ENCODE results near the gene KRTAP12-4.
"Not testable (repeated sequence)": the region's sequence is repeated elsewhere in the genome, so short reads cannot be mapped to it uniquely, and the experiment has no call there.

The KRTAP12-4 gene

DNA sequence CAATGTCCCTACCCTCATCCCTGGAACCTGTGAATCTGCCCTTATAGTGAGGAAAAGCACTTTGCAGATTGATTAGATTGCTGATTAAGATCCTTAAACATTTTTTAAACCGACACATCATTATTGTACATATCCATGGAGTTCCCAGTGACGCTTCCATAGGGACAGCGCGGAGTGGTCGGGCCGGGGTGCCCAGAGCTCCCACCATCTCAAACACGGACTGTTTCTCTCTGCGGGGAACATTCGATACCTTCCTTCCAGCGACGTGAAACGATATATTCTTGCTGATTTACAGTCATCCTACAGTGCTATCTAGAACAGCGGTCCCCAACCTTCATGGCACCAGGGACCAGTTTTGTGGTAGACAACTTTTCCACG, 46.6 kb upstream of the KRTAP12-4 start:
- DNase-seq (ENCODE audit: extremely low read depth, insufficient read length), result no peak
- TF ChIP-seq, protein P1, sequence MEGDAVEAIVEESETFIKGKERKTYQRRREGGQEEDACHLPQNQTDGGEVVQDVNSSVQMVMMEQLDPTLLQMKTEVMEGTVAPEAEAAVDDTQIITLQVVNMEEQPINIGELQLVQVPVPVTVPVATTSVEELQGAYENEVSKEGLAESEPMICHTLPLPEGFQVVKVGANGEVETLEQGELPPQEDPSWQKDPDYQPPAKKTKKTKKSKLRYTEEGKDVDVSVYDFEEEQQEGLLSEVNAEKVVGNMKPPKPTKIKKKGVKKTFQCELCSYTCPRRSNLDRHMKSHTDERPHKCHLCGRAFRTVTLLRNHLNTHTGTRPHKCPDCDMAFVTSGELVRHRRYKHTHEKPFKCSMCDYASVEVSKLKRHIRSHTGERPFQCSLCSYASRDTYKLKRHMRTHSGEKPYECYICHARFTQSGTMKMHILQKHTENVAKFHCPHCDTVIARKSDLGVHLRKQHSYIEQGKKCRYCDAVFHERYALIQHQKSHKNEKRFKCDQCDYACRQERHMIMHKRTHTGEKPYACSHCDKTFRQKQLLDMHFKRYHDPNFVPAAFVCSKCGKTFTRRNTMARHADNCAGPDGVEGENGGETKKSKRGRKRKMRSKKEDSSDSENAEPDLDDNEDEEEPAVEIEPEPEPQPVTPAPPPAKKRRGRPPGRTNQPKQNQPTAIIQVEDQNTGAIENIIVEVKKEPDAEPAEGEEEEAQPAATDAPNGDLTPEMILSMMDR (IDR thresholded peaks at IDR 0.05; ENCODE audit: insufficient read depth, low read length, poor library complexity, severe bottlenecking), result no peak
- Histone ChIP-seq H3K36me3 (ENCODE audit: control insufficient read depth, insufficient read depth, low read length) (no peaks in the 10 kb centered on the region), H3K27me3 (replicated peaks; ENCODE audit: control insufficient read depth, insufficient read depth, low read length) (peaks cover 3% of the 10 kb centered on the region; the same call in 1 of the 2 replicates), H3K4me3 (replicated peaks; ENCODE audit: low read depth, low read length) (no peak overlapping the region)

DNA sequence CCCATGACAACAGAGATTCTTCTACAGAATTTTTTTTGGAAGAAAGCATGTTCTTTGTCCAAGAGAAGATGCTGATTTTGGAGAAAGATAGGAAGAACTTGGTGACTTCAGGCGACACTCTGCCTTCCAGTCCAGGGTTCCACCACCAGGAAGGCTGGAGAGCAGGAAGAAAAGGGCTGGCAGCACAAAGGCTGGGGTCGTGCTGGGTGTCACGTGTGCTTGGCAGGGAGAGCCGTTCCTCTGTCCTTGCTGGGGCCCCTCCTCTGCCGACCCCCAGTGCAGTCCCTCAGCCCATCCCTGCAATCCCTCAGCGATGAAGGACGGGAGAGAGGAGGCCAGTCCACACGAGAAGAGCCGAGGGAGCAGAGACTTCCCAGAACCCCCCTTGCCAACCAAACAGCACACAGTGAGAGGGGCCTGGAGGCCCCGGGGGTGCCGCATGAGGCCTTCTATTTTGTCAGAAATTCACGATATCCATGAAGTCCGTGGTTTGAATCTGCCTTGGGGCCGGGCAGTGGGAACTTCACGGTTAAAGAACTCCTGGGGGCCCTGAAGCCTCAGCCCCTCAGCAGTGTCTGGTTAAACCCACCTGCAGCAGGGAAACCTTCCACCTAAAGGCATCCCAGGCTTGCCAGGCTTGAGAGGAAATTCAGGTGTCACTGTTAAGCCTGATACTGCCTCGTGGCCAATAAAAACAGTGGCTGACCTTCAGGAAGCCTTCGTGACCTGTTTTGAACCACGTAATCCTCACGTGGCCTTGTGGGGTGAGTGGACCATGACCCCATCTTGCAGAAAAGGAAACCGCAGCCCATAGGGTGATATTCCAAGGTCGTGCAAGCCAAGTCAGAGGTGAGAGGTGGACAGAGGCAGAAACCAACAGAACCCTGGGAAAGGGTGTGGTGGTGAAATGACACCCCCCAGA, 45.9 kb upstream of the KRTAP12-4 start:
- TF ChIP-seq, protein P1 (IDR thresholded peaks at IDR 0.05; ENCODE audit: insufficient read depth, low read length, poor library complexity, severe bottlenecking), result no peak
- no peak overlapping the region for H3K4me3 ChIP-seq (replicated peaks; ENCODE audit: low read depth, low read length)
- no peaks in the 10 kb centered on the region for H3K36me3 ChIP-seq (ENCODE audit: control insufficient read depth, insufficient read depth, low read length)
- DNase-seq (ENCODE audit: extremely low read depth, insufficient read length), result no peak
- peaks cover 3% of the 10 kb centered on the region; the same call in 1 of the 2 replicates for H3K27me3 ChIP-seq (replicated peaks; ENCODE audit: control insufficient read depth, insufficient read depth, low read length)

DNA sequence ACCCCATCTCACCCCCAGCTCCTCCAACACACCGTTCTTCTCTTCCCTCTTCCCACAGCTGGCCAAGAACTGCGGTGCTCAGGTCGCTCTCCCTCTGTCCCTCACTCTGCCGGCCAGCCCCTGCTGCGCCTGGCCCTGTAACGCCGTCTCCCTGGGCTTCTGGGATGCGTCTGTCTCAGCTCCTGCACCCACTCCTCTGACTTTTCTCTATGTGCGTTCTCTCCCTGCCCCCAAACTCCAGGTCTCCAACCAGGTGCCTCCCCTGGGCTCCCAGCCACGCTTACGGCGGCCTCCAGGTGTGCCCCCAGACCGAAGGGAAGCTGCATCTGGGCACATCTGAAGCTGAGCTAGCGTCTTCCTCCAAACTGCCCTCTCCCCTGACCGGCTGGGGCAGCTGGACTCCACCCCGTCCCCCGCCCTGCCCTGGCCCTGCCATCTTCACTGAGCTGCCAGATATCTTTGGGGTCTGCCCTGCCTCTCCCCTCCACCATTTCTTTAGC, 45.1 kb upstream of the KRTAP12-4 start:
- H3K36me3 ChIP-seq (ENCODE audit: control insufficient read depth, insufficient read depth, low read length), result no peaks in the 10 kb centered on the region
- H3K4me3 ChIP-seq (replicated peaks; ENCODE audit: low read depth, low read length), result no peak overlapping the region
- TF ChIP-seq, protein P1 (IDR thresholded peaks at IDR 0.05; ENCODE audit: insufficient read depth, low read length, poor library complexity, severe bottlenecking), result no peak
- no peak for DNase-seq (ENCODE audit: extremely low read depth, insufficient read length)
- H3K27me3 ChIP-seq (replicated peaks; ENCODE audit: control insufficient read depth, insufficient read depth, low read length), result peaks cover 3% of the 10 kb centered on the region; the same call in 1 of the 2 replicates

DNA sequence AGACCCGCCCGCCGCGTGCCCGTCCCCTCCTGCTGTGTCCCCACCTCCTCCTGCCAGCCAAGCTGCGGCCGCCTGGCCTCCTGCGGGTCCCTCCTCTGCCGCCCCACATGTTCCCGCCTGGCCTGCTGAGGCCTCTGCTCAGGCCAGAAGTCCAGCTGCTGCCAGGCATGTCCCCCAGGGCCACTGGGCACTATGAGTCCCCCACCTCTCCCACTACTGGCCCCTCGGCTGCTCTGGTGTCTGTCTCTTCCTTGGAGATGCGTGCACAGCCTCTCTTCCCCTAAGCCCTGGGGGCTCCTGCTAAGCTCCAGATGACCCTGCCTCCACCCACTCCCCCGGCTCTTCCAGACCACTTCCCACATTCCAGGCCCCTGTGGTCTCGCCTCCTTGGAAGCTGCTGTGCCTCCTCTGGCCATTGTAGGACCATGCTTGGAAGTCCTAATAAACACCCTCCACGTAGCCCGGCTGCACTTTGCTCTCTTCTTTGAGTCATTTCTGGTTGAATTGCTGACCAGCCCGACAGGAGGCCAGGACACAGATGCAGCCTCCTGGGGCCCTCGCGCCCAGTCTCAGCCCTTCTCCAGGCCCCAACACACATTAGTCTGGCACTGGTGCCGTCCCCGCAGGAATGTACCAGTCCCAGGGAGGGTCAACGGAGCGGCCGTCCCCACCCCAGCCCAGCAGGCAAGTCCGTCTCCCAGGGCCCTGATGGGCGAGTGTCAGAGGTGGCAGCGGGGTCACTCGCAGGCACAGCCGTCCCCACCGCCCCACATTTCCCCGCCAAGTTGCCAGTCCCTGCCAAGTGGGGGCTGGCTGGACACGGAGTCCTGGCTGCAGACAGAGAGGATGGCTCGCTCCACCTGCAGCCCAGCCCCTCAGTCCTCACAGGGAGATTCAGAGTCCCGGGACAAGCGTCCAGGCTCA, 43.6 kb upstream of the KRTAP12-4 start:
- Histone ChIP-seq H3K27me3 (replicated peaks; ENCODE audit: control insufficient read depth, insufficient read depth, low read length) (peaks cover 2% of the 10 kb centered on the region; the same call in 1 of the 2 replicates), H3K36me3 (ENCODE audit: control insufficient read depth, insufficient read depth, low read length) (no peaks in the 10 kb centered on the region)
- no peak for DNase-seq (ENCODE audit: extremely low read depth, insufficient read length)

DNA sequence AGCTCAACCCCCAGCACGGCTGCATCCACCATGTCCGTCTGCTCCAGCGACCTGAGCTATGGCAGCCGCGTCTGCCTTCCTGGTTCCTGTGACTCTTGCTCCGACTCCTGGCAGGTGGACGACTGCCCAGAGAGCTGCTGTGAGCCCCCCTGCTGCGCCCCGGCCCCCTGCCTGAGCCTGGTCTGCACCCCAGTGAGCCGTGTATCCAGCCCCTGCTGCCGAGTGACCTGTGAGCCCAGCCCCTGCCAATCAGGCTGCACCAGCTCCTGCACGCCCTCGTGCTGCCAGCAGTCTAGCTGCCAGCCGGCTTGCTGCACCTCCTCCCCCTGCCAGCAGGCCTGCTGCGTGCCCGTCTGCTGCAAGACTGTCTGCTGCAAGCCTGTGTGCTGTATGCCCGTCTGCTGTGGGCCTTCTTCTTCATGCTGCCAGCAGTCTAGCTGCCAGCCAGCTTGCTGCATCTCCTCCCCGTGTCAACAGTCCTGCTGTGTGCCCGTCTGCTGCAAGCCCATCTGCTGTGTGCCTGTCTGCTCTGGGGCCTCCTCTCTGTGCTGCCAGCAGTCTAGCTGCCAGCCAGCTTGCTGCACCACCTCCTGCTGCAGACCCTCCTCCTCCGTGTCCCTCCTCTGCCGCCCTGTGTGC, 42.8 kb upstream of the KRTAP12-4 start, which contains the start of gene KRTAP10-12:
Gene KRTAP10-12 (plus strand): TSS at position 1 of the 639 bp plus-strand sequence. CDS start 30 bp downstream, at position 31.
- H3K36me3 ChIP-seq (ENCODE audit: control insufficient read depth, insufficient read depth, low read length); DNase-seq (ENCODE audit: extremely low read depth, insufficient read length); H3K27me3 ChIP-seq (replicated peaks; ENCODE audit: control insufficient read depth, insufficient read depth, low read length); H3K4me3 ChIP-seq (replicated peaks; ENCODE audit: low read depth, low read length): not testable (repeated sequence)

More for the DNA sequence above, 43.6 kb upstream of the KRTAP12-4 start:
- H3K4me3 ChIP-seq (replicated peaks; ENCODE audit: low read depth, low read length), result no peak overlapping the region
- TF ChIP-seq, protein P1 (IDR thresholded peaks at IDR 0.05; ENCODE audit: insufficient read depth, low read length, poor library complexity, severe bottlenecking), result no peak
